ENCODE results near the gene PCDHGA1.
"Not testable (repeated sequence)": the region's sequence is repeated elsewhere in the genome, so short reads cannot be mapped to it uniquely, and the experiment has no call there.

Gene PCDHGA1

GRCh38 chr5:141338538-141339306 is 8.4 kb downstream of the PCDHGA1 start, which contains the start of gene PCDHGA2:
Gene PCDHGA2 (plus strand): TSS chr5:141338760.
- peak; percentile 63 for TF ChIP-seq CTCF (conservative IDR thresholded peaks at IDR 0.05; ENCODE audit: low read depth, low read length)
- peak; percentile 59 for DNase-seq (ENCODE audit: low read depth)
- H3K4me3 ChIP-seq (ENCODE audit: low read depth, low read length), result peak within 1 kb of the TSS; percentile 46

- DNase-seq (ENCODE audit: low read depth); H3K4me3 ChIP-seq (ENCODE audit: low read depth, low read length): not testable (repeated sequence)
These were observed 10.6 kb downstream of the PCDHGA1 start for GRCh38 chr5:141340781-141341354.

- DNase-seq (ENCODE audit: low read depth), result no peak
- no peak for TF ChIP-seq CTCF (conservative IDR thresholded peaks at IDR 0.05; ENCODE audit: low read depth, low read length)
- no peak overlapping the region for H3K4me3 ChIP-seq (ENCODE audit: low read depth, low read length)
These were observed 12.5 kb downstream of the PCDHGA1 start for GRCh38 chr5:141342773-141343172.

- peak; percentile 55 for TF ChIP-seq CTCF (conservative IDR thresholded peaks at IDR 0.05; ENCODE audit: low read depth, low read length)
- peak; percentile 61 for DNase-seq (ENCODE audit: low read depth)
- peak within 1 kb of the TSS; percentile 45 for H3K4me3 ChIP-seq (ENCODE audit: low read depth, low read length)
These were observed 13.1 kb downstream of the PCDHGA1 start, which contains the start of gene PCDHGA3 for GRCh38 chr5:141343242-141343952. Gene PCDHGA3 (plus strand): TSS chr5:141343829. CDS start chr5:141344034, 205 bp downstream.

- H3K4me3 ChIP-seq (ENCODE audit: low read depth, low read length), result peak overlapping the region; percentile 45
- DNase-seq (ENCODE audit: low read depth), result no peak
- TF ChIP-seq CTCF (conservative IDR thresholded peaks at IDR 0.05; ENCODE audit: low read depth, low read length), result no peak
These were observed 13.7 kb downstream of the PCDHGA1 start for GRCh38 chr5:141343953-141344463.

- no peak for TF ChIP-seq CTCF (conservative IDR thresholded peaks at IDR 0.05; ENCODE audit: low read depth, low read length)
- no peak overlapping the region for H3K4me3 ChIP-seq (ENCODE audit: low read depth, low read length)
- no peak for DNase-seq (ENCODE audit: low read depth)
These were observed 15.0 kb downstream of the PCDHGA1 start for GRCh38 chr5:141345327-141345726.

GRCh38 chr5:141346017-141346416 is 15.7 kb downstream of the PCDHGA1 start:
- not testable (repeated sequence) for H3K4me3 ChIP-seq (ENCODE audit: low read depth, low read length); DNase-seq (ENCODE audit: low read depth)
